Ishikawa (cell line): ENCODE results near the gene SYS1.

Experiments
- EP300 ChIP-seq: IDR thresholded peaks from 2 replicates; pipeline ENCODE4 v1.6.1; 2012; ENCODE audit warnings: borderline replicate concordance
- NFIC ChIP-seq: IDR thresholded peaks from 2 replicates; pipeline ENCODE4 v1.6.1; 2012
- TAF1 ChIP-seq: IDR thresholded peaks from 2 replicates; pipeline ENCODE4 v1.6.1; 2012; ENCODE audit warnings: low read depth, mild to moderate bottlenecking
- TF ChIP-seq, protein P1 (sequence below): IDR thresholded peaks from 2 replicates; pipeline ENCODE4 v1.6.1; 2012

DNA sequence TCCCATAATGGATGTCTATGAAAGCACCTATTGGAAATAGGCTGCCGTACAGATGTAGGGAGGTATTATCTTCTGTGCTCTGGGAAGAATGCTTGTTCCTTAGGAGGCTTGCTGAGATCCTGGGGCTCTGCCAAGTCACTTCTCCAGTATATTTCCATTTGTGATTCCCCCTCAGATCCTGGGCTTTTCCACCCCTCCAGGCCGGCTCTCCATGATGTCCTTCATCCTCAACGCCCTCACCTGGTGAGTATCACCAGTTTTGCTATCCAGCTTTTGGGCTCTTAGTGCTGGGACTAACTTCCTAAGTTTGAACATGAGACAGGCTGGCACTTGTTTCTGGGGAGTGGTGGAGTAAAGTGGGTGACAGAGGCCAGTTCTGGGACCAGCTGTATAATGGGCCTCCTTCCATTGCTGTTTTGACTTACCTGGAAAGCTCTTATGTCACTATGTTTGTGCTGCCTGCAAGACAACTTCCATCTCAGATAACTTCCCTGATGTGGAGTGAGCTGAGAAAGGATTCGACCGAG, 2.6 kb downstream of the SYS1 start:
- TF ChIP-seq TAF1 (no peak), NFIC (no peak), EP300 (no peak)
- TF ChIP-seq, protein P1, sequence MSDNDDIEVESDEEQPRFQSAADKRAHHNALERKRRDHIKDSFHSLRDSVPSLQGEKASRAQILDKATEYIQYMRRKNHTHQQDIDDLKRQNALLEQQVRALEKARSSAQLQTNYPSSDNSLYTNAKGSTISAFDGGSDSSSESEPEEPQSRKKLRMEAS: no peak
